SU-DHL-6 (cell line): ENCODE data around the gene SIM2.

Experiments
- H2AFZ ChIP-seq: fragments of 200-600 bp; sonication (generic); 2 replicates; pipeline ENCODE4 v1.6.1; 2014; ENCODE audit warnings: low read depth, mild to moderate bottlenecking, moderate library complexity, mixed read lengths, antibody characterized with exemption, low read length; ENCODE audit not compliant: severe bottlenecking
- H3F3A ChIP-seq: fragments of 200-600 bp; shearing (Covaris generic); 2 replicates; pipeline ENCODE4 v1.6.0; 2016; ENCODE audit warnings: antibody characterized with exemption, mild to moderate bottlenecking; ENCODE audit not compliant: insufficient read depth
- H3K27ac ChIP-seq: fragments of 200-600 bp; sonication (generic); 2 replicates; pipeline ENCODE4 v1.5.1; 2016; ENCODE audit warnings: low read depth, mild to moderate bottlenecking, low read length, moderate library complexity, mixed read lengths
- H3K27me3 ChIP-seq: fragments of 200-600 bp; sonication (generic), shearing (Covaris generic); 2 replicates; pipeline ENCODE4 v1.6.0; 2014; ENCODE audit warnings: mild to moderate bottlenecking, low read length
- H3K36me3 ChIP-seq: fragments of 200-600 bp; sonication (generic); 2 replicates; pipeline ENCODE4 v1.6.1; 2014; ENCODE audit warnings: mild to moderate bottlenecking, low read length, mixed read lengths
- H3K4me2 ChIP-seq: fragments of 300-600, 200-600 bp; shearing (Covaris generic), sonication (generic); 2 replicates; pipeline ENCODE4 v1.6.0; 2014; ENCODE audit warnings: low read length, low read depth, mild to moderate bottlenecking; ENCODE audit not compliant: poor library complexity, severe bottlenecking
- H3K4me3 ChIP-seq: fragments of 200-600 bp; sonication (generic); 2 replicates; pipeline ENCODE4 v1.5.1; 2014; ENCODE audit warnings: antibody characterized with exemption, low read length, mild to moderate bottlenecking, mixed read lengths; ENCODE audit not compliant: insufficient read depth, poor library complexity, severe bottlenecking
- H3K79me2 ChIP-seq: fragments of 200-600 bp; sonication (generic); 2 replicates; pipeline ENCODE4 v1.6.1; 2014; ENCODE audit warnings: mild to moderate bottlenecking, low read length, moderate library complexity; ENCODE audit not compliant: insufficient read depth
- H3K9ac ChIP-seq: fragments of 200-600 bp; sonication (generic); 2 replicates; pipeline ENCODE4 v1.7.0; 2014; ENCODE audit warnings: mild to moderate bottlenecking, low read length
- H3K9me2 ChIP-seq: fragments of 200-600 bp; sonication (generic); replicated peaks from 2 replicates; pipeline ENCODE4 v1.6.1; 2014; ENCODE audit warnings: low read length; ENCODE audit not compliant: insufficient read depth
- H3K9me3 ChIP-seq: fragments of 200-600 bp; sonication (generic); 2 replicates; pipeline ENCODE4 v1.6.1; 2014; ENCODE audit warnings: low read length, mixed read lengths; ENCODE audit not compliant: insufficient read depth
- H4K20me1 ChIP-seq: fragments of 200-600 bp; sonication (generic); 2 replicates; pipeline ENCODE4 v1.6.1; 2014; ENCODE audit warnings: low read depth, mild to moderate bottlenecking, antibody characterized with exemption, low read length, moderate library complexity, mixed read lengths
- EZH2phosphoT487 ChIP-seq: fragments of 200-600 bp; sonication (generic), shearing (Covaris generic); conservative IDR thresholded peaks from 2 replicates; pipeline ENCODE4 v1.6.1; 2018; ENCODE audit warnings: mild to moderate bottlenecking, antibody characterized with exemption, low read length, moderate library complexity, mixed read lengths
- TF ChIP-seq, protein P1 (sequence below): fragments of 200-600 bp; sonication (generic); IDR thresholded peaks from one replicate; pipeline ENCODE4 v1.5.1; 2017; ENCODE audit warnings: antibody characterized with exemption, mild to moderate bottlenecking, low read length, moderate library complexity; ENCODE audit not compliant: insufficient read depth, poor library complexity, severe bottlenecking

SIM2 gene, protein sequence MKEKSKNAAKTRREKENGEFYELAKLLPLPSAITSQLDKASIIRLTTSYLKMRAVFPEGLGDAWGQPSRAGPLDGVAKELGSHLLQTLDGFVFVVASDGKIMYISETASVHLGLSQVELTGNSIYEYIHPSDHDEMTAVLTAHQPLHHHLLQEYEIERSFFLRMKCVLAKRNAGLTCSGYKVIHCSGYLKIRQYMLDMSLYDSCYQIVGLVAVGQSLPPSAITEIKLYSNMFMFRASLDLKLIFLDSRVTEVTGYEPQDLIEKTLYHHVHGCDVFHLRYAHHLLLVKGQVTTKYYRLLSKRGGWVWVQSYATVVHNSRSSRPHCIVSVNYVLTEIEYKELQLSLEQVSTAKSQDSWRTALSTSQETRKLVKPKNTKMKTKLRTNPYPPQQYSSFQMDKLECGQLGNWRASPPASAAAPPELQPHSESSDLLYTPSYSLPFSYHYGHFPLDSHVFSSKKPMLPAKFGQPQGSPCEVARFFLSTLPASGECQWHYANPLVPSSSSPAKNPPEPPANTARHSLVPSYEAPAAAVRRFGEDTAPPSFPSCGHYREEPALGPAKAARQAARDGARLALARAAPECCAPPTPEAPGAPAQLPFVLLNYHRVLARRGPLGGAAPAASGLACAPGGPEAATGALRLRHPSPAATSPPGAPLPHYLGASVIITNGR

DNA sequence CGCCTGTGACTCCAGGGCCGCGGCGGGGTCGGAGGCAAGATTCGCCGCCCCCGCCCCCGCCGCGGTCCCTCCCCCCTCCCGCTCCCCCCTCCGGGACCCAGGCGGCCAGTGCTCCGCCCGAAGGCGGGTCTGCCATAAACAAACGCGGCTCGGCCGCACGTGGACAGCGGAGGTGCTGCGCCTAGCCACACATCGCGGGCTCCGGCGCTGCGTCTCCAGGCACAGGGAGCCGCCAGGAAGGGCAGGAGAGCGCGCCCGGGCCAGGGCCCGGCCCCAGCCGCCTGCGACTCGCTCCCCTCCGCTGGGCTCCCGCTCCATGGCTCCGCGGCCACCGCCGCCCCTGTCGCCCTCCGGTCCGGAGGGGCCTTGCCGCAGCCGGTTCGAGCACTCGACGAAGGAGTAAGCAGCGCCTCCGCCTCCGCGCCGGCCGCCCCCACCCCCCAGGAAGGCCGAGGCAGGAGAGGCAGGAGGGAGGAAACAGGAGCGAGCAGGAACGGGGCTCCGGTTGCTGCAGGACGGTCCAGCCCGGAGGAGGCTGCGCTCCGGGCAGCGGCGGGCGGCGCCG lies at the start of gene SIM2:
Gene SIM2, plus strand, starts transcription at position 135 of the 565 bp plus-strand sequence. CDS start 632 bp downstream, outside the sequence.
- H3K79me2 ChIP-seq: no peaks in the 10 kb centered on the region
- no peak for TF ChIP-seq EZH2phosphoT487
- TF ChIP-seq, protein P1, sequence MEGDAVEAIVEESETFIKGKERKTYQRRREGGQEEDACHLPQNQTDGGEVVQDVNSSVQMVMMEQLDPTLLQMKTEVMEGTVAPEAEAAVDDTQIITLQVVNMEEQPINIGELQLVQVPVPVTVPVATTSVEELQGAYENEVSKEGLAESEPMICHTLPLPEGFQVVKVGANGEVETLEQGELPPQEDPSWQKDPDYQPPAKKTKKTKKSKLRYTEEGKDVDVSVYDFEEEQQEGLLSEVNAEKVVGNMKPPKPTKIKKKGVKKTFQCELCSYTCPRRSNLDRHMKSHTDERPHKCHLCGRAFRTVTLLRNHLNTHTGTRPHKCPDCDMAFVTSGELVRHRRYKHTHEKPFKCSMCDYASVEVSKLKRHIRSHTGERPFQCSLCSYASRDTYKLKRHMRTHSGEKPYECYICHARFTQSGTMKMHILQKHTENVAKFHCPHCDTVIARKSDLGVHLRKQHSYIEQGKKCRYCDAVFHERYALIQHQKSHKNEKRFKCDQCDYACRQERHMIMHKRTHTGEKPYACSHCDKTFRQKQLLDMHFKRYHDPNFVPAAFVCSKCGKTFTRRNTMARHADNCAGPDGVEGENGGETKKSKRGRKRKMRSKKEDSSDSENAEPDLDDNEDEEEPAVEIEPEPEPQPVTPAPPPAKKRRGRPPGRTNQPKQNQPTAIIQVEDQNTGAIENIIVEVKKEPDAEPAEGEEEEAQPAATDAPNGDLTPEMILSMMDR: no peak
- H3K27ac ChIP-seq: no peak within 1 kb of the TSS

DNA sequence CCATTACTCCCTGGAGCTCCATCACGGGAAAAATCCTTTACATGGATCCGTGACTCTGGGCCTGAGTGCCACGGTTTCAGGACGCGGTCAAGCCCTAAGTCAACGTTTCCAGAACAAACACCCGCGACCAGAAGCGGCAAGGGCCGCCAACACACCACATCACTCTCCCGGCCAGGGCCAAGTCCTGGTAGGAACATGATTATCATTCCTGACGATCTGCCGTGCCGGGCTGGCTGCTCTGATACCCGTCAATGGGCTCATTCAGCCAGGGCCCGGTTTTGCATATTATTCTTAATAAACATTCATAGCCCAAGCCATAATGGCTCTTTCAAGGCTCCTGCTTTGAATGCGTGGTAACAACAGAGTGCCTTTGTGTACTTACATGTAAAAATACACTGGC lies 44.6 kb upstream of the SIM2 start:
- H3K36me3 ChIP-seq: no peaks in the 10 kb centered on the region
- no peak overlapping the region for H3K4me3 ChIP-seq
- no peaks in the 10 kb centered on the region for H4K20me1 ChIP-seq
- no peaks in the 10 kb centered on the region for H3K9me3 ChIP-seq
- H3K27me3 ChIP-seq: no peaks in the 10 kb centered on the region
- H3K9ac ChIP-seq: no peak overlapping the region
- no peak overlapping the region for H2AFZ ChIP-seq
- H3K9me2 ChIP-seq: no peaks in the 10 kb centered on the region
- no peaks in the 10 kb centered on the region for H3F3A ChIP-seq
- H3K79me2 ChIP-seq: no peaks in the 10 kb centered on the region
- H3K4me2 ChIP-seq: no peak overlapping the region
- no peak overlapping the region for H3K27ac ChIP-seq
- TF ChIP-seq EZH2phosphoT487: no peak
- TF ChIP-seq, protein P1: no peak

More for the DNA sequence above, at the start of gene SIM2:
- Histone ChIP-seq H3K9me3 (no peaks in the 10 kb centered on the region), H3K36me3 (no peaks in the 10 kb centered on the region), H3K4me3 (no peak within 1 kb of the TSS), H3F3A (no peaks in the 10 kb centered on the region), H3K27me3 (no peaks in the 10 kb centered on the region), H4K20me1 (no peaks in the 10 kb centered on the region), H3K4me2 (no peak within 1 kb of the TSS), H3K9me2 (no peaks in the 10 kb centered on the region), H2AFZ (no peak within 1 kb of the TSS), H3K9ac (no peak within 1 kb of the TSS)

DNA sequence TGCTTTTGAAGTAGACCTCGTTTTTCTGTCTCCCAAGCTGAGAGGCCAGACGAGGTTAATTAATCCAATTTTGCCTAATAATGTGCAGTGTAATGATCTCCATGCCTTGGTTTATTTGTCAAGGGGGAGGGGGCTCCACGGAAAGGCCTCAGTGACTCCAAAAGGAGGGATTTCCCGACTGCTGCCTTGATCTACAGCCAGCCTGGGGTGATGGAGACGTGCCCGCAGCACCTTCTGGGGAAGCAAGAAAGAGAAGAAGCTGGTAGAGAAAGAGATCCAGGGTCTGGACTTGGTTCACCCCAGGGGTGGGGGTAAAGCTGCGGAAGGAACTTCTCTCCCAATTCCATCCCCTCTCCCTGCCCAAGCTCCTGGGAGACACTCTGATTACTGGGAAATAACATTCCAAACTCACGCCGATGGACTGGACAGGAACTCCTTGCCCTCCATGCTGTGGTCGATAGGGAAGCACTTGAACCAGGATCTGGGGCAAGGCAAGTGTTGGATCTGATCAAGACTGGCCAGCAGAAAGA lies 44.1 kb upstream of the SIM2 start:
- Histone ChIP-seq H3K36me3 (no peaks in the 10 kb centered on the region), H3K9me3 (no peaks in the 10 kb centered on the region), H3K79me2 (no peaks in the 10 kb centered on the region), H4K20me1 (no peaks in the 10 kb centered on the region), H3K4me2 (no peak overlapping the region), H2AFZ (no peak overlapping the region), H3K27me3 (no peaks in the 10 kb centered on the region), H3K27ac (no peak overlapping the region), H3F3A (no peaks in the 10 kb centered on the region), H3K9me2 (no peaks in the 10 kb centered on the region), H3K4me3 (no peak overlapping the region), H3K9ac (no peak overlapping the region)
- no peak for TF ChIP-seq EZH2phosphoT487
